GM23248 (cell line): ENCODE measurements around the gene CALY. TPM values are rescaled to one million over a fixed set of nuclear protein-coding genes. Genes with fewer than 3 reads are reported as not detected.
"Not testable (repeated sequence)": the region's sequence is repeated elsewhere in the genome, so short reads cannot be mapped to it uniquely, and the experiment has no call there.

ENCODE experiments used
- DNase-seq: peaks from one replicate; pipeline ENCODE4 v3.0.0-alpha.2; 2015
- H2AFZ ChIP-seq: fragments of 200-600 bp; sonication (generic); 2 replicates; pipeline ENCODE4 v1.6.1; 2016; ENCODE audit warnings: antibody characterized with exemption
- H3F3A ChIP-seq: fragments of 200-600 bp; sonication (generic); 2 replicates; pipeline ENCODE4 v1.6.1; 2016; ENCODE audit warnings: mild to moderate bottlenecking, antibody characterized with exemption, mixed run types; ENCODE audit not compliant: insufficient read depth
- H3K27ac ChIP-seq: fragments of 200-600 bp; sonication (generic); 2 replicates; pipeline ENCODE4 v1.5.1; 2016; ENCODE audit warnings: mild to moderate bottlenecking
- H3K27me3 ChIP-seq: fragments of 200-600 bp; sonication (generic); replicated peaks from 2 replicates; pipeline ENCODE4 v1.6.1; 2016; ENCODE audit warnings: mild to moderate bottlenecking; ENCODE audit not compliant: insufficient read depth
- H3K36me3 ChIP-seq: fragments of 200-600 bp; sonication (generic); 2 replicates; pipeline ENCODE4 v1.6.1; 2016; ENCODE audit warnings: low read depth, mild to moderate bottlenecking
- H3K4me1 ChIP-seq: fragments of 200-600 bp; sonication (generic); 2 replicates; pipeline ENCODE4 v1.6.1; 2016; ENCODE audit warnings: mild to moderate bottlenecking; ENCODE audit not compliant: insufficient read depth
- H3K4me2 ChIP-seq: fragments of 200-600 bp; sonication (generic); one replicate; pipeline ENCODE4 v1.6.1; 2016; ENCODE audit warnings: mild to moderate bottlenecking; ENCODE audit not compliant: unreplicated experiment
- H3K4me3 ChIP-seq: fragments of 200-600 bp; sonication (generic); 2 replicates; pipeline ENCODE4 v1.5.1; 2016; ENCODE audit warnings: mild to moderate bottlenecking
- H3K79me2 ChIP-seq: fragments of 200-600 bp; sonication (generic); 2 replicates; pipeline ENCODE4 v1.6.1; 2016; ENCODE audit warnings: mild to moderate bottlenecking; ENCODE audit not compliant: insufficient read depth
- H3K9ac ChIP-seq: fragments of 200-600 bp; sonication (generic); 2 replicates; pipeline ENCODE4 v1.6.1; 2016; ENCODE audit warnings: mild to moderate bottlenecking
- H3K9me2 ChIP-seq: fragments of 200-600 bp; sonication (generic); 2 replicates; pipeline ENCODE4 v1.6.1; 2016; ENCODE audit warnings: mixed run types, mild to moderate bottlenecking, moderate library complexity; ENCODE audit not compliant: insufficient read depth
- H3K9me3 ChIP-seq: fragments of 200-600 bp; sonication (generic); one replicate; pipeline ENCODE4 v1.6.1; 2017; ENCODE audit warnings: low read depth
- H4K20me1 ChIP-seq: fragments of 200-600 bp; sonication (generic); 2 replicates; pipeline ENCODE4 v1.6.0; 2016; ENCODE audit not compliant: insufficient read depth
- EZH2 ChIP-seq: fragments of 200-600 bp; sonication (generic); IDR thresholded peaks from 2 replicates; pipeline ENCODE4 v1.6.1; 2018; ENCODE audit warnings: antibody characterized with exemption, mild to moderate bottlenecking; ENCODE audit not compliant: insufficient read depth, poor library complexity, severe bottlenecking
- EZH2phosphoT487 ChIP-seq: fragments of 200-600 bp; sonication (generic); IDR thresholded peaks from 2 replicates; pipeline ENCODE4 v1.6.1; 2018; ENCODE audit warnings: antibody characterized with exemption, moderate library complexity, mild to moderate bottlenecking, low read depth; ENCODE audit not compliant: insufficient read depth
- WGBS, 2 experiments: methylation state at CpG; one replicate each; pipeline ENCODE4 v1.1.6; 2015 to 2017; ENCODE audit warnings: low lambda C conversion rate in 2 of 2, low coverage in 1 of 2; ENCODE audit errors: missing lambda C conversion rate in 2 of 2; 5-methylcytosine and 5-hydroxymethylcytosine counted together
- in situ Hi-C: fragments of 300-500 bp; cut with MboI; formaldehyde crosslinking; loops from 2 replicates; pipeline ENCODE4 v1.15.0; 2020
- polyA plus RNA-seq: library from polyadenylated mRNA; unstranded; fragments of >200 nt; fragmentation: Nextera tagmentation; extraction: Ambion mirVana; gene quantifications from 2 replicates; pipeline ENCODE4 v1.2.1, GENCODE V29; 2016
- total RNA-seq: library from RNA; depleted of rRNA; stranded (reverse); fragments of >200 nt; shearing (Covaris generic); gene quantifications from 2 replicates; pipeline ENCODE4 v1.2.3, GENCODE V29; 2014

The CALY gene
- total and polyA plus RNA-seq, 2 experiments from 2014 or later: 0.86 TPM; not detected in 1

- no peak overlapping the region for H3K27ac ChIP-seq
These were observed 12.4 kb downstream of the CALY start for GRCh38 chr10:133324198-133324792.

DNA sequence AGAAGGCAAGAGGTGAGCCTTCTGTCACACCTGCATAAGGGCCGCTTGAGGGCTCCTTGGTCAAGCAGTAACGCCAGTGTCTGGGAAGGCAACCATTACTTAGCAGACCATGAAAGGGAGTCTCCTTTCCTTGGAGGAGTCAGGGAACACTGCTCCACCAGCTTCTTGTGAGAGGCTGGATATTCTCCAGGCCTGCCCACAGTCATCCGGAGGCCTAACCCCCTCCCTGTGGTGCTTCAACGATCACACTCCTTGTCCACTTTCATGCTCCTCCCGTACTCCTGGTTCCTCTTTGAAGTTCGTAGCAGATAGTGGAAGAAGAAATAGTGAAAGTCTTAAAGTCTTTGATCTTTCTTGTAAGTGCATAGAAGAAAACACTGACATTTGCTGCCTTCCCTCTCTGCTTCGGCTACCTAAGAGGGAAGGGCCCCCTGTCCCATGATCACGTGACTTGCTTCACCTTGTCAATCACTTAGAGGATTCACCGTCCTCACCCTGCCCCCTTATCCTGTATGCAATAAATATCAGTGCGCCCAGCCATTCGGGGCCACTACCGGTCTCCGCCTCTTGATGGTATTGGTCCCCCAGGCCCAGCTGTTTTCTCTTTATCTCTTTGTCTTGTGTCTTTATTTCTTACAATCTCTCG is 14.5 kb downstream of the CALY start:
- H3K9me2 ChIP-seq, H3K9me3 ChIP-seq, in situ Hi-C loops, H3F3A ChIP-seq, H4K20me1 ChIP-seq, H3K27ac ChIP-seq, H3K79me2 ChIP-seq, H3K4me3 ChIP-seq, H3K36me3 ChIP-seq, H2AFZ ChIP-seq, H3K4me1 ChIP-seq, H3K4me2 ChIP-seq, H3K9ac ChIP-seq, DNase-seq: not testable (repeated sequence)
- WGBS, 2 experiments: 59 to 69% methylated on average over 10 to 13 of the region's 14 CpGs
- H3K27me3 ChIP-seq: peaks cover 22% of the 10 kb centered on the region

More at GRCh38 chr10:133324198-133324792, 12.4 kb downstream of the CALY start:
- Histone ChIP-seq H3K36me3 (no peaks in the 10 kb centered on the region), H3K4me1 (peaks cover 2% of the 10 kb centered on the region; the same call in 1 of the 2 replicates), H3K4me3 (no peak overlapping the region), H3K79me2 (no peaks in the 10 kb centered on the region), H3F3A (peaks cover 3% of the 10 kb centered on the region; the same call in 1 of the 2 replicates), H3K4me2 (no peak overlapping the region), H4K20me1 (no peaks in the 10 kb centered on the region), H3K27me3 (peaks cover 30% of the 10 kb centered on the region), H3K9me3 (no peaks in the 10 kb centered on the region), H3K9ac (no peak overlapping the region), H2AFZ (no peak overlapping the region), H3K9me2 (no peaks in the 10 kb centered on the region)
- peak; percentile 72 for DNase-seq
- 1 to 4% methylated on average over 7 to 13 of the region's 13 CpGs for WGBS, 2 experiments
- in situ Hi-C loops: no loop called here
- TF ChIP-seq EZH2: no peak
- TF ChIP-seq EZH2phosphoT487: no peak

DNA sequence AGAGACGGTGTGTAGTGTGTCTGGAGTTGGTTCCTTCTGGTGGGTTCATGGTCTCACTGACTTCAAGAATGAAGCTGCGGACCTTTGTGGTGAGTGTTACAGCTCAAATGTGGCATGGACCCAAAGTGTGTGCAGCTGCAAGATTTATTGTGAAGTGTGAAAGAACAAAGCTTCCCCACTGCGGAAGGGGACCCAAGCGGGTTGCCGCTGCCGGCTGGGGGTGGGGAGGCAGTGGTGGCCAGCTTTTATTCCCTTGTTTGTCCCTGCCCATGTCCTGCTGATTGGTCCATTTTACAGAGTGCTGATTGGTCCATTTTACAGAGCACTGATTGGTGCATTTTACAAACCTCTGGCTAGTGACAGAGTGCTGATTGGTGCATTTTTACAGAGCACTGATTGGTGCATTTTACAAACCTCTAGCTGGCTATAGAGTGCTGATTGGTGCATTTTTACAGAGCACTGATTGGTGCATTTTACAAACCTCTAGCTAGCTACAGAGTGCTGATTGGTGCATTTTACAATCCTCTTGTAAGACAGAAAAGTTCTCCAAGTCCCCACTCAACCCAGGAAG is 15.8 kb downstream of the CALY start:
- H3K4me2 ChIP-seq, DNase-seq, H4K20me1 ChIP-seq, H3K27me3 ChIP-seq, H3K36me3 ChIP-seq, H3K79me2 ChIP-seq, H2AFZ ChIP-seq, H3K9me3 ChIP-seq, H3K9ac ChIP-seq, H3K9me2 ChIP-seq, H3K4me1 ChIP-seq, H3K27ac ChIP-seq, in situ Hi-C loops, H3F3A ChIP-seq, H3K4me3 ChIP-seq: not testable (repeated sequence)
- 86 to 90% methylated on average over 6 of the region's 6 CpGs for WGBS, 2 experiments

DNA sequence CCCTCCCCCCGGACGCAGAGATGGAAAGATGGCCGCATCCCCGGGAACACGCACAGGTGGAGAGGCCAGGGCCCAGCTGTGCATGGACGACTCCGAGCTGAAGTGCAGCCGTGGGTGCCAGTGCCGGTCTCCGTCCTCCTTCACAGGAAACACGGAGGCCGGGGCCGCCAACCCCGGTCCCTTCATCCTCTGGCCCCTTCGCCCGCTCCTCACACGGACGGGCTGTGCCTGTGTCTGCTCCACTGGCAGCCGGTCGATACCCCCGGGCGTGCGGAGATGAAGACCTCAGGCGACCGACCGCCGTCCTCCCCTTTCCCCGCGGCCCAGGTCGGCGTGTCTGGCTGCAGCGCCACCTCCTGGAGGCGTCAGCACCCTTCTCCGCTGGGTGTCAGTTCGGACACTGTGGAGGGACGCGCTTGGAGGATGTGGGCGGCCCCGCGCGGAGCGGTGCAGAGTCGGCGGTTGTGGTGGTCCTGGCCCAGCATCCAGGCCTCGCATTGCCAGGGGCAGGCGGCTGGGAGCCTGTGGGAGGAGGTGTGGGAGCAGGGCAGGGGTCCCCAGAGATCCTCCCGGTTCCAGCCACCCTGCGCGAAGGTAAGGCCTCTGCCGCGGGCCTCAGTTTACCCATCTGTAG is 18.1 kb downstream of the CALY start:
- Histone ChIP-seq H3K9ac (no peak overlapping the region), H3K79me2 (no peaks in the 10 kb centered on the region), H3K4me2 (peak overlapping the region; percentile 71), H3K4me3 (peak overlapping the region; percentile 67), H3K9me2 (no peaks in the 10 kb centered on the region), H3K27ac (no peak overlapping the region), H3K36me3 (no peaks in the 10 kb centered on the region), H2AFZ (peak overlapping the region; percentile 71), H3K9me3 (no peaks in the 10 kb centered on the region), H3F3A (0 out of 2 replicates have a peak, but pooled peaks cover 5% of the 10 kb centered on the region), H4K20me1 (no peaks in the 10 kb centered on the region), H3K4me1 (no peaks in the 10 kb centered on the region), H3K27me3 (no peaks in the 10 kb centered on the region)
- TF ChIP-seq EZH2: no peak
- TF ChIP-seq EZH2phosphoT487: no peak
- 13 to 17% methylated on average over 45 to 49 of the region's 51 CpGs for WGBS, 2 experiments
- peak; percentile 77 for DNase-seq
- in situ Hi-C loops: no loop called here
